CD4-positive, alpha-beta T cell (primary cell): ENCODE measurements around the gene RAD1. TPM values are rescaled to one million over a fixed set of nuclear protein-coding genes. Genes with fewer than 3 reads are reported as not detected.

Source experiments
- ATAC-seq: fragments of 200-7000 bp; cut with Tn5 transposase; one replicate; pipeline ENCODE4 v1.10.0; 2022; ENCODE audit warnings: mild to moderate bottlenecking; ENCODE audit not compliant: poor library complexity
- CTCF ChIA-PET: fragments of 350-600 bp; sonication (Branson Sonifier 250); formaldehyde crosslinking; loops from one replicate; lab custom pipeline; 2021; ENCODE audit warnings: antibody characterized with exemption, inconsistent platforms; lab: Charles Lee
- POLR2A ChIA-PET: fragments of 350-600 bp; sonication (Branson Sonifier 250); formaldehyde crosslinking; loops from one replicate; lab custom pipeline; 2021; ENCODE audit warnings: antibody characterized with exemption, inconsistent platforms; lab: Charles Lee
- DNase-seq, 14 experiments: peaks; one replicate each; pipeline ENCODE4 v3.0.0-alpha.2; 2013 to 2020; ENCODE audit warnings: mixed read lengths in 2 of 14
- H3K27ac ChIP-seq, 2 donors: one replicate each; pipeline versions ENCODE4 v1.5.1 to v1.7.0; 2013; ENCODE audit warnings: low read length in 2 of 2, low read depth in 1 of 2, mild to moderate bottlenecking in 1 of 2
- H3K27me3 ChIP-seq, 2 experiments: 1 replicate in 1 of 2; 2 replicates in 1 of 2; pipeline versions ENCODE4 v1.6.1 to v1.7.0; 2013; ENCODE audit warnings: low read length in 2 of 2, control low read depth in 1 of 2, mild to moderate bottlenecking in 1 of 2, moderate library complexity in 1 of 2; ENCODE audit not compliant: insufficient read depth in 2 of 2, control insufficient read depth in 1 of 2
- H3K36me3 ChIP-seq: one replicate; pipeline ENCODE4 v1.6.1; 2013; ENCODE audit warnings: low read length, control low read depth; ENCODE audit not compliant: insufficient read depth
- H3K4me1 ChIP-seq: one replicate; pipeline ENCODE4 v1.6.1; 2013; ENCODE audit warnings: low read length, control low read depth; ENCODE audit not compliant: insufficient read depth
- H3K4me3 ChIP-seq: one replicate; pipeline ENCODE4 v1.5.1; 2013; ENCODE audit warnings: mild to moderate bottlenecking, low read length, moderate library complexity
- H3K9me3 ChIP-seq, 2 experiments: 1 replicate in 1 of 2; 2 replicates in 1 of 2; pipeline versions ENCODE4 v1.6.1 to v1.7.0; 2013; ENCODE audit warnings: low read length in 2 of 2, mild to moderate bottlenecking in 2 of 2, control low read depth in 1 of 2, moderate library complexity in 1 of 2; ENCODE audit not compliant: control insufficient read depth in 1 of 2, insufficient read depth in 1 of 2
- H3K27ac Mint-ChIP-seq: one replicate; pipeline ENCODE4 v1.8.0; 2020; ENCODE audit warnings: mixed read lengths
- H3K27me3 Mint-ChIP-seq: one replicate; pipeline ENCODE4 v1.8.0; 2021; ENCODE audit warnings: mixed read lengths
- H3K36me3 Mint-ChIP-seq: one replicate; pipeline ENCODE4 v1.8.0; 2021; ENCODE audit warnings: low read depth, mixed read lengths
- H3K4me1 Mint-ChIP-seq: one replicate; pipeline ENCODE4 v1.8.0; 2021; ENCODE audit warnings: low read depth, mixed read lengths
- H3K4me3 Mint-ChIP-seq: one replicate; pipeline ENCODE4 v1.8.0; 2020; ENCODE audit warnings: mild to moderate bottlenecking, mixed read lengths
- H3K9me3 Mint-ChIP-seq: one replicate; pipeline ENCODE4 v1.8.0; 2020; ENCODE audit warnings: mixed read lengths
- intact Hi-C, 2 experiments: fragments of 100-400 bp; cut with DNase I in 1 of 2; cut with micrococcal nuclease in 1 of 2; formaldehyde crosslinking; loops; one replicate each; pipeline versions ENCODE4 v1.15.1 to v1.9.0; 2023 to 2025; cut with DNase I, micrococcal nuclease
- total RNA-seq, 174 experiments: library from RNA in 2 of 174; stranded (reverse) in 2 of 174; gene quantifications; one replicate each; pipeline ENCODE4 v1.2.3 and lab custom pipeline; 2021 to 2026
- TF ChIP-seq, protein P1 (sequence below): fragments of 200-600 bp; IDR thresholded peaks from one replicate; pipeline ENCODE4 v1.8.0; 2022; ENCODE audit warnings: antibody characterized with exemption, mild to moderate bottlenecking

The RAD1 gene
- total RNA-seq, 2 experiments from 2014 or later: 26.7 to 29.2 TPM

DNA sequence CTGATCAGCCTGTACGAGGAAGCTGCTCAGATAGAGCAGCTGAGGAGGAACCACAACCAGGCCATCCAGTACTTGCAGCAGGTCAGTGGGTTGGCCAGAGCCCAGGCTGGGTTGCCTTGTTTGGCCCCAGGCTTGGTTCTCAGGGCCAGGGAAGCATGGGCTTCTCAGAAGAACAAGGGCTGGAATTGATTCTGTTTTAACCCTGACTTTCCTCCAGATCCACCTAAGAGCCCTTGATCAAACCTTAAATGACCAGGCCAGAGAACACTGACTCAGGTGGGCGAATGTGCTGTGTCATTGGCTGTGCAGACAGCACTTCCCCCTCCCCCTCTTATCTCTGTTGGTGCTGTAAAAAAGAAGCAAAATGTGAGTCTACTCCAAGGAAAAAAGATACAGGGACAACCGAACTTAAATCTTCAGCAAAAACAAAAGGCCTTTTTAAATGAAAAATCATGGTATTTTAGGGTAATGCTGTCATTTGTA is 48.3 kb downstream of the RAD1 start:
- no peak overlapping the region for H3K27ac ChIP-seq
- Mint-ChIP-seq H3K27ac (no peak overlapping the region), H3K27me3 (peaks cover 4% of the 10 kb centered on the region), H3K9me3 (no peaks in the 10 kb centered on the region), H3K36me3 (no peaks in the 10 kb centered on the region), H3K4me3 (no peak overlapping the region), H3K4me1 (no peaks in the 10 kb centered on the region)
- no peaks in the 10 kb centered on the region for H3K9me3 ChIP-seq
- H3K4me3 ChIP-seq: no peak overlapping the region
- DNase-seq (no peak), ATAC-seq (no peak)
- TF ChIP-seq, protein P1, sequence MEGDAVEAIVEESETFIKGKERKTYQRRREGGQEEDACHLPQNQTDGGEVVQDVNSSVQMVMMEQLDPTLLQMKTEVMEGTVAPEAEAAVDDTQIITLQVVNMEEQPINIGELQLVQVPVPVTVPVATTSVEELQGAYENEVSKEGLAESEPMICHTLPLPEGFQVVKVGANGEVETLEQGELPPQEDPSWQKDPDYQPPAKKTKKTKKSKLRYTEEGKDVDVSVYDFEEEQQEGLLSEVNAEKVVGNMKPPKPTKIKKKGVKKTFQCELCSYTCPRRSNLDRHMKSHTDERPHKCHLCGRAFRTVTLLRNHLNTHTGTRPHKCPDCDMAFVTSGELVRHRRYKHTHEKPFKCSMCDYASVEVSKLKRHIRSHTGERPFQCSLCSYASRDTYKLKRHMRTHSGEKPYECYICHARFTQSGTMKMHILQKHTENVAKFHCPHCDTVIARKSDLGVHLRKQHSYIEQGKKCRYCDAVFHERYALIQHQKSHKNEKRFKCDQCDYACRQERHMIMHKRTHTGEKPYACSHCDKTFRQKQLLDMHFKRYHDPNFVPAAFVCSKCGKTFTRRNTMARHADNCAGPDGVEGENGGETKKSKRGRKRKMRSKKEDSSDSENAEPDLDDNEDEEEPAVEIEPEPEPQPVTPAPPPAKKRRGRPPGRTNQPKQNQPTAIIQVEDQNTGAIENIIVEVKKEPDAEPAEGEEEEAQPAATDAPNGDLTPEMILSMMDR: no peak
- POLR2A ChIA-PET: no interaction called here
- intact Hi-C loops: no loop called here
- CTCF ChIA-PET: no interaction called here
- no peaks in the 10 kb centered on the region for H3K27me3 ChIP-seq
- no peaks in the 10 kb centered on the region for H3K36me3 ChIP-seq
- H3K4me1 ChIP-seq: no peaks in the 10 kb centered on the region

DNA sequence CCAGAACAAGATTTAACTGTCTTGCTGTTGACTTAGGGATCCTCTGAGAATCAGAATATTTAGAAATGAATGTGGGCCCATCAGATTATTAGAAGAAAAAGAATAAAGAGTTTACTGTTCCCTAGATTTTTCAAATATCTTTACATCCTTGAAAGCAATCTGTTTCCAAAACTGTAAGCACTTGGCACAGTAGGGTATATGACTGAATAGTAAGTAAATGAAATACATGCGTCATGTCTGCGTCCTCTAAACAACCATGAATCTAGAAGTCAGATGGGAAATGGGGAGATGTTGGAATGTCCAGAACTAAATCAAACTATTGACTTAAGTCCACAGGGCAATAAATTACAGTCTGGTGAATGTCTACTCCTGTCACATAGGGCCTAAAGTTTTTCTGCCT is 50.2 kb downstream of the RAD1 start:
- H3K4me3 ChIP-seq: no peak overlapping the region
- no peaks in the 10 kb centered on the region for H3K9me3 ChIP-seq
- ChIA-PET CTCF (no interaction called here), POLR2A (no interaction called here)
- no peaks in the 10 kb centered on the region for H3K4me1 ChIP-seq
- H3K27ac ChIP-seq: no peak overlapping the region
- no peaks in the 10 kb centered on the region for H3K36me3 ChIP-seq
- no peaks in the 10 kb centered on the region for H3K27me3 ChIP-seq
- Mint-ChIP-seq H3K36me3 (no peaks in the 10 kb centered on the region), H3K27ac (no peak overlapping the region), H3K4me1 (no peaks in the 10 kb centered on the region), H3K27me3 (no peaks in the 10 kb centered on the region), H3K4me3 (no peak overlapping the region), H3K9me3 (no peaks in the 10 kb centered on the region)
- ATAC-seq: no peak
- no peak for DNase-seq
- intact Hi-C loops: no loop called here
- TF ChIP-seq, protein P1: no peak

DNA sequence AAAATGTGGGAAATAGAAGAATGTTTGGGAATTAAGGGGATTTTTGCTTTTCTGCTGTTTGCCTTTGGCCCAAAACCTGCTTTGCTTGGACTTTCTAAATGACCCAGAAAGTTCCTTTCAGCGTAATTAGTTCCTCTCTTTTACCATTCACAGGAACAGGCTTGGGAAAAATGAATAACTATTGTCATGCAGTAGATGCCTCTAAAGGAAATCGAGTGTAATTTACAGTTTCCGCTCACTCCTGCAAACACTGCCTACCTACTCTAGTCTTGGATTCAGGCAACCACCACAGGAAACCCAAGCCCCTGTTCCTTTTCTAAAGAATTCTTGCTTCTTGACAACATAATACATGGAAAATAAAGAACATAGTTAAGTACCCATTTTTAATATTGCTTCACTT is 51.4 kb downstream of the RAD1 start:
- Histone ChIP-seq H3K36me3 (no peaks in the 10 kb centered on the region), H3K27ac (no peak overlapping the region), H3K4me3 (no peak overlapping the region), H3K9me3 (no peaks in the 10 kb centered on the region), H3K27me3 (no peaks in the 10 kb centered on the region), H3K4me1 (no peaks in the 10 kb centered on the region)
- Mint-ChIP-seq H3K9me3 (no peaks in the 10 kb centered on the region), H3K4me3 (no peak overlapping the region), H3K27me3 (no peaks in the 10 kb centered on the region), H3K27ac (no peak overlapping the region), H3K36me3 (no peaks in the 10 kb centered on the region), H3K4me1 (no peaks in the 10 kb centered on the region)
- TF ChIP-seq, protein P1: no peak
- CTCF ChIA-PET: no interaction called here
- ATAC-seq (no peak), DNase-seq (no peak)
- intact Hi-C loops: no loop called here
- POLR2A ChIA-PET: no interaction called here
